GM12873 (cell line): Measurements from ENCODE around the gene SLC26A1.

Experiments
- TF ChIP-seq, protein P1 (sequence below): IDR thresholded peaks from 2 replicates; pipeline ENCODE4 v1.5.1; 2012; ENCODE audit warnings: low read depth, mild to moderate bottlenecking, moderate library complexity, low read length, control low read depth; ENCODE audit not compliant: insufficient read depth; ENCODE audit errors: missing control alignments

SLC26A1 gene

DNA sequence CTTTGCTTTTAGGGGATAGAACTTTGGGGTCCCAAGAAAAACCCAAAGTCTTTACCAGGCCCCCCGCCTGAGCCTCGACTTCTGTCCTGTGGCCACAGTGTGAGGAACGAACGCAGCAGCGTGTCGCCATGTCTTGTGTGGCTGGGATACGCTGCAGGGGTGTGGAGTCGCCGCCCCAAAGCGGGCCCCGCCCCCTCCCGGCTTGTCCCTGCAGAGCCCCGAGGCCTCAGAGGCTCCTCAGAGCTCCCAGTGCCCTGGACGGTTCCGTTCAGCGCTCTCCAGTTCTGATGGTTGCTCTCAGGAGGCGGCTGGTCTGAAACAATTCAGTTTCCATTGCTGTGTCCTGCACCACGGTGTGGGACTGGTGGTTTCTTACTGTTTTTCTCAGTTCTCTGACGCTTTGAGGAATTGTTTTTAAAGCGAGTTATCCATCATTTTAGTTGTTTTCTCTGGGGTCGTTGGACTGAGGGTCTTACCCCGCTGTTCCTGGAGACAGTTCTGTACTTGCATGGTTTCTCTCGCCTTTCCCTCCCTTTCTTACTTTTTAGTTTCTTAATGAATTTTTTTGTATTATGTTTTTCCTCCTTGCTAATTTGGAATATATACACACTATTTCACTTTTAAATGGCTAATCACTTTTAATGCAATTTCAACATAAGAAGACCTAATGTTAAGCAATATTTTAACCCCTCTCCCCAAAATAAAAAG is 7.9 kb downstream of the SLC26A1 start:
- TF ChIP-seq, protein P1, sequence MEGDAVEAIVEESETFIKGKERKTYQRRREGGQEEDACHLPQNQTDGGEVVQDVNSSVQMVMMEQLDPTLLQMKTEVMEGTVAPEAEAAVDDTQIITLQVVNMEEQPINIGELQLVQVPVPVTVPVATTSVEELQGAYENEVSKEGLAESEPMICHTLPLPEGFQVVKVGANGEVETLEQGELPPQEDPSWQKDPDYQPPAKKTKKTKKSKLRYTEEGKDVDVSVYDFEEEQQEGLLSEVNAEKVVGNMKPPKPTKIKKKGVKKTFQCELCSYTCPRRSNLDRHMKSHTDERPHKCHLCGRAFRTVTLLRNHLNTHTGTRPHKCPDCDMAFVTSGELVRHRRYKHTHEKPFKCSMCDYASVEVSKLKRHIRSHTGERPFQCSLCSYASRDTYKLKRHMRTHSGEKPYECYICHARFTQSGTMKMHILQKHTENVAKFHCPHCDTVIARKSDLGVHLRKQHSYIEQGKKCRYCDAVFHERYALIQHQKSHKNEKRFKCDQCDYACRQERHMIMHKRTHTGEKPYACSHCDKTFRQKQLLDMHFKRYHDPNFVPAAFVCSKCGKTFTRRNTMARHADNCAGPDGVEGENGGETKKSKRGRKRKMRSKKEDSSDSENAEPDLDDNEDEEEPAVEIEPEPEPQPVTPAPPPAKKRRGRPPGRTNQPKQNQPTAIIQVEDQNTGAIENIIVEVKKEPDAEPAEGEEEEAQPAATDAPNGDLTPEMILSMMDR = no peak

- TF ChIP-seq, protein P1 = no peak
Observed at GRCh38 chr4:984336-985054, 8.7 kb downstream of the SLC26A1 start.

- TF ChIP-seq, protein P1 = no peak
Observed at GRCh38 chr4:982814-983213, 10.4 kb downstream of the SLC26A1 start.

GRCh38 chr4:982291-982690 is 10.9 kb downstream of the SLC26A1 start:
- TF ChIP-seq, protein P1 = no peak

DNA sequence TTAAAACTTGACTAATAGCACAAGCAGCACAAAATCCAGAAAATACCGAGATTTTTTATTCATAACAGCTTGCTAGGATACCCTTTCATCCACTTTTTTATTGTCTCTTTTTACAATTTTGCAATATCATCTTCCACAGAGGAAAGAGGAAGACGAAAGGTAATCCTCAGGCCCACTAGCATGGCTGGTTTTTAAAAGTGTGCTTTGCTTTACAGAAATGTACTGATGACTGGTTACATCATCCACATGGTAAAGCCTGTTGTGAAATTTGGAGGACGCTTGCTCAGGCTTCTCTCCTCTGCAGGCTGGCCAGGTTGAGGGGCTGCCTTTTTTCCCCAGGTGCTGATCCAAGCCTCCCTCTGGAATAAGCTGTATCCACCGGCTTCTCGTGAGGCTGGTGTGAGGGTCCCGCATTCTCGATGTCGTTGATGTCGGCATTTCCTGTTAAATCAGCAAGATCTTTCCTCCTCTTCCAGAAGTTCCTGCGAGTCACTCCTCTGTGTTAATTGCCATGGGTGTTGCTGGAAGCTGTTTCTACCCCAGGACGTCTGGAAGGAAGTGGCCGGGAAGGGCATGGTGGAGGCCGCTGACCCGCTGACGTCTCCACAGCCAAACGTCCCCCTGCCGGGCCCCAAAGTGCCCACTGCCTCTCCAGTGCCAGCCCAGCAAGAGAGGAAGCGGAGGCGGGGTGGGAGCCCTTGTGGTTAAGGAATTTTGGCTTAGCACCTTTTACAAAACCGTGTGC is 14.1 kb downstream of the SLC26A1 start:
- TF ChIP-seq, protein P1 = no peak

- TF ChIP-seq, protein P1 = no peak
Observed at GRCh38 chr4:974668-975067, 18.5 kb downstream of the SLC26A1 start.

DNA sequence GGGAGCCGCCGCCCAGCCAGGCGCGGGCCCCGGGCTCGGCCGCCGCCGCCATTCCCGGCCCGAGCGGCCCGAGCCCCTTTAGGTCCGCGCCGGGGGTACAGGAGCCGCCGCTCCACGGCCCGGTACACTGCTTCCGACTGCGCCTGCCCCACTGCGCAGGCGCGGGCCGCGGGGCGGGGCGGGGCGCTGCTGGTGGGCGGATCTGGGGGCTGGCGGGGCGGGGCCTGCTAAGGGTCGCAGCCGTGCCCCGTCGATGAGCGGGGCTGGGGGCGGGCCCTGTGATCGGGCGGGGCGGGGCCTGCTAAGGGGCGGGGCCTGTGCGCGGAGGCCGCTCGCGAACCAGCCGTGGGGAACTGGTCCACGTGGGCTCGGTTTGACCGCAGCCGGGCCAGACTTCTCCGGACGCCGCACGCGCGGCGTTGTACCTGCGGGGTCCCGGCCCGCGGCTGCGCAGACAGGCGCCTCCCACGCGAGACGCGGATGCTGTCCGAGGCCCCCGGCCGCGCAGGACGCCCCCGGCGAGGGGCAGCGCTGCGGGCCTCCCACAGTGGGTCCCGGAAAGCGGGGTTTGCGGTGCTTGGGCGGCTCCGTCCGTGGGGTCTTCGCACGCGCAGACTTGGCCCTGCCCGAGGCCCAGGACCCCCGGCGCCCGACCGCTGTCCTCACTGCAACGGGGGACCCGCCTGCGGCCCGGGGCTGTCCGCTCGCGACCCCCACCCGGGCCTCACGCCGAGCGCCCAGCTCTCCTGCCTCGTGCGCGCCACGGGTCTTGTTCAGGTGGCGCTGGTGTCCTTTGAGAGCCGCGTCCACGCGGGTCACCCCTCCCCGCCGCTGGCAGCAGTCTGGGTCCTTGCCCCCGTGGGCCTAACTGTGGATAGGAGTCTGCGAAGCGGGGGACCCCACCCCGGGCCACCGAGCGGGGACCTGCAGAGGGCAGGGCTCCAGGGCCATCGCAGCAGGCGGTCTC is 19.5 kb downstream of the SLC26A1 start, which contains the start of gene DGKQ:
Gene DGKQ, minus strand, starts transcription at position 139 of the 967 bp plus-strand sequence. Its CDS starts 87 bp downstream, at position 52.
- TF ChIP-seq, protein P1 = no peak
